ENCODE measurements around the gene UBE2L6. TPM values are rescaled to one million over a fixed set of nuclear protein-coding genes. Genes with fewer than 3 reads are reported as not detected.

UBE2L6 gene
- total and polyA plus RNA-seq, 12 donors: 34.4 to 108 (median 78.9) TPM

DNA sequence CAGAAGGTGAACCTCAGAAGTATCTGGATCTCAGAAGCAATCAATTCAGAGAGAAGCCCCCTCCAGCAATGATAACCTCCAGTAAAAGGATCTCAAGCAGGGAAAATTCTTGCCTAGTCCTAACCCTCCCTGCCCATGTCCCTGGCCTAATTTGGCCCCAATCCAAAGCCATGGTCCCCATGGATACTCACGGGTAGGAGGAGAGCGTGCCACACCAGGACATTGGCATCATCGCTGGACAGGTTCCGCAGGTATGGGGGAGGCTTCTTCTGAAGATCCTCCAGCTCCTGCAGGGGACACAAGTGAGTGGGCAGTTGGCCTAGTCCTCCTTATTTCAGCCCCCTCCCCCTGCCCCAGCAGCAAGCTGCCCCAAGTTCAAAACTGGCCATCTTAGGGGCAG is 7.3 kb downstream of the UBE2L6 start:
- peaks cover 0 to under 1% of the 10 kb centered on the region in 2 donors for H3K4me1 ChIP-seq (replicated peaks in 1 of 2)
- H3K27me3 ChIP-seq: no peaks in the 10 kb centered on the region
- no peak for TF ChIP-seq POLR2A (IDR thresholded peaks at IDR 0.05)
- TF ChIP-seq, protein P1, sequence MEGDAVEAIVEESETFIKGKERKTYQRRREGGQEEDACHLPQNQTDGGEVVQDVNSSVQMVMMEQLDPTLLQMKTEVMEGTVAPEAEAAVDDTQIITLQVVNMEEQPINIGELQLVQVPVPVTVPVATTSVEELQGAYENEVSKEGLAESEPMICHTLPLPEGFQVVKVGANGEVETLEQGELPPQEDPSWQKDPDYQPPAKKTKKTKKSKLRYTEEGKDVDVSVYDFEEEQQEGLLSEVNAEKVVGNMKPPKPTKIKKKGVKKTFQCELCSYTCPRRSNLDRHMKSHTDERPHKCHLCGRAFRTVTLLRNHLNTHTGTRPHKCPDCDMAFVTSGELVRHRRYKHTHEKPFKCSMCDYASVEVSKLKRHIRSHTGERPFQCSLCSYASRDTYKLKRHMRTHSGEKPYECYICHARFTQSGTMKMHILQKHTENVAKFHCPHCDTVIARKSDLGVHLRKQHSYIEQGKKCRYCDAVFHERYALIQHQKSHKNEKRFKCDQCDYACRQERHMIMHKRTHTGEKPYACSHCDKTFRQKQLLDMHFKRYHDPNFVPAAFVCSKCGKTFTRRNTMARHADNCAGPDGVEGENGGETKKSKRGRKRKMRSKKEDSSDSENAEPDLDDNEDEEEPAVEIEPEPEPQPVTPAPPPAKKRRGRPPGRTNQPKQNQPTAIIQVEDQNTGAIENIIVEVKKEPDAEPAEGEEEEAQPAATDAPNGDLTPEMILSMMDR (IDR thresholded peaks at IDR 0.05): no peak
- no peak overlapping the region for H3K4me3 ChIP-seq
- 88 to 100% (median 93%) methylated on average over 4 of the region's 4 CpGs for WGBS, 4 donors
- H3K27ac ChIP-seq: no peak overlapping the region
- no peak for DNase-seq
- no peaks in the 10 kb centered on the region for H3K9me3 ChIP-seq (replicated peaks in 1 of 3)
- intact Hi-C loops (cut with DNase I): no loop called here
- peaks cover 0 to 47% of the 10 kb centered on the region in 2 donors for H3K36me3 ChIP-seq (replicated peaks in 1 of 2)

DNA sequence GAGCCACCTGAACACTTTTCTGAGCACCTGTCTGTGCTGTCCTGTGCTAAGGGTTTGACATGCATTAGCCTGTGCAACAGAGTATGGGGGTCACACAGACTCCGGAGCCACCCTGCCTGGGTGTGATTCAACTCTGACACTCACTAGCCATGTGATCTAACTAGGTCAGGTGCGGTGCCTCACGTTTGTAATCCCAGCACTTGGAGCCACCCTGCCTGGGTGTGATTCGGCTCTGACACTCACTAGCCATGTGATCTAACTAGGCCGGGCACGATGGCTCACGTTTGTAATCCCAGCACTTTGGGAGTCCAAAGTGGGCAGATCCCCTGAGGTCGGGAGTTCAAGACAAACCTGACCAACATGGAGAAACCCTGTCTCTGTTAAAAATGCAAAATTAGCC is 11.4 kb downstream of the UBE2L6 start:
- H3K36me3 ChIP-seq (replicated peaks in 1 of 2): peaks cover 0 to 88% of the 10 kb centered on the region in 2 donors
- H3K9me3 ChIP-seq (replicated peaks in 1 of 3): no peaks in the 10 kb centered on the region
- H3K4me1 ChIP-seq (replicated peaks in 1 of 2): no peaks in the 10 kb centered on the region
- TF ChIP-seq, protein P1 (IDR thresholded peaks at IDR 0.05): no peak
- TF ChIP-seq POLR2A (IDR thresholded peaks at IDR 0.05): no peak
- no peak overlapping the region for H3K27ac ChIP-seq
- H3K4me3 ChIP-seq: no peak overlapping the region
- no peak for DNase-seq
- intact Hi-C loops (cut with DNase I): no loop called here
- WGBS, 4 donors: 64 to 74% (median 67%) methylated on average over 1 to 8 of the region's 8 CpGs
- no peaks in the 10 kb centered on the region for H3K27me3 ChIP-seq

DNA sequence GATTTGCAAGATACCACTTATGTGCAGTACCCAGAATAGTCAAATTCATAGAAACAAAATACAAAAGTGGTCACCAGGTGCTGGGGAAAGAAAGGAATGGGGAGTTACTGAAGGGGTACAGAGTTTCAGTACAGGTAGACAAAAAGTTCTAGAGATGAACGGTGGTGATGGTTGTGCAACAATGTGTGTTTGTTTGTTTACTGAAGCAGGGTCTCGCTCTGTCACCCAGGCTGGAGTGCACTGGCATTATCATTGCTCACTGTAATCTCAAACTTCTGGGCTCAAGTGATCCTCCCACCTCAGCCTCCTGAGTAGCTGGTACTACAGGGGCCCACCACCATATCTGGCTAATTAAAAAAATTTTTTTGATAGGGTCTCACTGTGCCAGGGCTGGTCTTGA is 12.1 kb downstream of the UBE2L6 start:
- peaks cover 0 to 94% of the 10 kb centered on the region in 2 donors for H3K36me3 ChIP-seq (replicated peaks in 1 of 2)
- no peak overlapping the region for H3K27ac ChIP-seq
- 82 to 99% (median 96%) methylated on average over 2 of the region's 2 CpGs for WGBS, 4 donors
- intact Hi-C loops (cut with DNase I): no loop called here
- H3K27me3 ChIP-seq: no peaks in the 10 kb centered on the region
- no peak for TF ChIP-seq POLR2A (IDR thresholded peaks at IDR 0.05)
- TF ChIP-seq, protein P1 (IDR thresholded peaks at IDR 0.05): no peak
- DNase-seq: no peak
- H3K9me3 ChIP-seq (replicated peaks in 1 of 3): no peaks in the 10 kb centered on the region
- no peak overlapping the region for H3K4me3 ChIP-seq
- no peaks in the 10 kb centered on the region for H3K4me1 ChIP-seq (replicated peaks in 1 of 2)

DNA sequence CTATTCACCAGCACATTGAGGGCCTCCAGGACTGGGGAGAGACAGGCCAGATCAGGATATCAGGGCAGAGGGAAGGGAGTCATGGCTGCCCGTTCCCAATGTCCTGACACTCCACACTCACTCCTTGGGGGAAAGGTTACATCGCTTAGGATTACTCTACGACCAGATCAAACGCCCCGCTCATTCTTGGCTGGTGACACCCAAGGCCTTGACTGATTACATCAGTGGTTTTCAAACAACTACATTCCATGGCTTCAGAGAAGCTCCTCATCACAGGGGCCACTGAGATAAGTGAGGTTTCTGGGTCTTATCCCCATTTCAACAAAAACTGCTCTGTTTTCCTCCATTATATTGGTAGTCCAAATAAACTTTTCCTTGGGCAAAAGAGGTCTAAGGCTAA is 15.0 kb downstream of the UBE2L6 start:
- intact Hi-C loops (cut with DNase I): no loop called here
- TF ChIP-seq POLR2A (IDR thresholded peaks at IDR 0.05): no peak
- TF ChIP-seq, protein P1 (IDR thresholded peaks at IDR 0.05): no peak
- Histone ChIP-seq H3K36me3 (replicated peaks in 1 of 2) (peaks cover 0 to 81% of the 10 kb centered on the region in 2 donors), H3K27ac (no peak overlapping the region), H3K9me3 (replicated peaks in 1 of 3) (no peaks in the 10 kb centered on the region), H3K4me3 (no peak overlapping the region), H3K27me3 (no peaks in the 10 kb centered on the region), H3K4me1 (replicated peaks in 1 of 2) (peaks cover 0 to 3% of the 10 kb centered on the region in 2 donors)
- DNase-seq: peak in 1 of 7 donors; percentile 29
- 77 to 81% (median 80%) methylated on average over 5 of the region's 5 CpGs for WGBS, 4 donors
